ENCODE data around the gene HSFX4.

GRCh38 chrX:149937871-149938426 is 8.6 kb downstream of the HSFX4 start:
- TF ChIP-seq RFX5 (IDR thresholded peaks at IDR 0.05; ENCODE audit: low read depth, low read length) = no peak
- no peak for TF ChIP-seq ZNF589 (CRISPR knock-in tag; IDR thresholded peaks at IDR 0.05; ENCODE audit: low read depth)
- TF ChIP-seq POLR2A (conservative IDR thresholded peaks at IDR 0.05) = no peak; the same call in 1 of the 2 replicates
- no peak for TF ChIP-seq ZNF124 (CRISPR knock-in tag; IDR thresholded peaks at IDR 0.05)
- TF ChIP-seq RBFOX2 (IDR thresholded peaks at IDR 0.05; ENCODE audit: low read depth, low read length) = peak; percentile 74; the same call in 1 of the 2 replicates
- no peak for TF ChIP-seq EWSR1 (IDR thresholded peaks at IDR 0.05; ENCODE audit: borderline replicate concordance, low read depth, partially characterized antibody)
- no peak for TF ChIP-seq PREB (CRISPR knock-in tag; IDR thresholded peaks at IDR 0.05)
- TF ChIP-seq TARDBP (IDR thresholded peaks at IDR 0.05) = no peak
- TF ChIP-seq POLR2AphosphoS5 (IDR thresholded peaks at IDR 0.05; ENCODE audit: control insufficient read depth, insufficient read depth, low read depth, low read length) = no peak
- no peak for TF ChIP-seq SNAPC5 (CRISPR knock-in tag; IDR thresholded peaks at IDR 0.05)
- TF ChIP-seq TAF1 (IDR thresholded peaks at IDR 0.05; ENCODE audit: control insufficient read depth, extremely low read depth, insufficient read depth, low read length, severe bottlenecking) = no peak
- no peak for TF ChIP-seq ZNF239 (CRISPR knock-in tag; IDR thresholded peaks at IDR 0.05)
- no peak for TF ChIP-seq CTCF (IDR thresholded peaks at IDR 0.05 in 2 of 3, conservative IDR thresholded peaks at IDR 0.05 in 1 of 3; ENCODE audit: insufficient read depth in 2 of 3, low read depth in 1 of 3, low read length in 3 of 3)

Data from K562 (cell line).